NCI-H2171 treated with DMSO at 0.1 percent for 48 hours (cell line): Measurements from ENCODE around the gene FGF8.

Experiments used
- DNase-seq: peaks from one replicate; lab custom pipeline; 2025; lab: John Stamatoyannopoulos, UW

Gene FGF8

GRCh38 chr10:101725296-101726114 lies 50.4 kb downstream of the FGF8 start:
- peak; percentile 68 for DNase-seq

GRCh38 chr10:101724446-101724845 lies 51.5 kb downstream of the FGF8 start:
- DNase-seq: no peak

- DNase-seq: no peak
Measured at GRCh38 chr10:101723176-101723575, 52.7 kb downstream of the FGF8 start.

- DNase-seq: no peak
Measured at GRCh38 chr10:101721806-101722205, 54.1 kb downstream of the FGF8 start.

GRCh38 chr10:101720606-101721230 lies 55.2 kb downstream of the FGF8 start:
- DNase-seq: no peak
